Colon (tissue), 2 donors: ENCODE measurements around the gene PPAT.
A peak's percentile ranks its signal among the peaks of the same experiment; 100 is the strongest.
"Not testable (repeated sequence)": the region's sequence is repeated elsewhere in the genome, so short reads cannot be mapped to it uniquely, and the experiment has no call there.

Experiments
- FAIRE-seq: peaks from 2 replicates; lab custom pipeline; 2012; peaks lifted over from hg19 to GRCh38; lab: Jason Lieb, UNC
- donor health status: control.
- donor health status: control.

The PPAT gene

GRCh38 chr4:56435140-56435926 is at the start of gene PPAT:
TSS of gene PPAT (minus strand) at chr4:56435615. CDS start at chr4:56435477, 138 bp downstream.
- FAIRE-seq, result peak; percentile 5

- FAIRE-seq, result no peak
Measured at GRCh38 chr4:56480691-56481090, 45.3 kb upstream of the PPAT start.

- FAIRE-seq, result no peak
Measured at GRCh38 chr4:56477192-56477702, 41.8 kb upstream of the PPAT start.

GRCh38 chr4:56475917-56476316 is 40.5 kb upstream of the PPAT start:
- no peak for FAIRE-seq

DNA sequence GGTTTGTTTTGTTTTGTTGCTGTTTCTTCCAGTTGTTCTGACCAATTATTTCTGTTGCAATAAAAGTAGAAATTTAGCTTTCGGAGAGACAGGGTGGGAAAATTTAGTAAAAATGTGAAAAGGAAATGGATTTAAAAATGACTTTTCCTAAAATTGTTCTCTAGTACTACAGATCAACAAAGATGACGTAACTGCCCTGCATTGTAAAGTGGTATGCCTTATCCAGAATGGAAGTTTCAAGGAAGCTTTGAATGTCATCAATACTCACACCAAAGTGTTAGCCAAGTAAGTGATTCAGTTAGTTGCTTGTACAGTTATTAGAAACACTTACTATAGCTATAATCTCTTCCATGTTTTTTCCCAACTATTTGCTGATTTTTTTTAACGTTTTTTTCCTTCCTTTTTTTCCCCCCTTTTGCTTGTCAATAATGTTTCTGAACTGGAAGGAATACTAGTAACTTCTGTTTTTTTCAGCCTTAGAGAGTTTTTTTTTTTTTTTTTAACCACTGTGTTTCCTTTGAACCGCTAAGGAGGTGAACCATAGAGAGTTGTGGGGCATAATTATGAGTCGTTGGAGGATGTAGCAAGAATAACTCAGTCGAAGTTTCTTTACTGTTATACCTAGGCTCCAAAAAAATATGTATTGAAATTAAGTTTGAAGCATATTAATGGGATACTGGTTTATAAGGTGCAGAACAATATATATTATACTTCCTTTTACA is 34.2 kb upstream of the PPAT start:
- FAIRE-seq, result no peak

- FAIRE-seq, result no peak
Measured at GRCh38 chr4:56468097-56468422, 32.6 kb upstream of the PPAT start.

GRCh38 chr4:56467284-56468096 is 32.1 kb upstream of the PPAT start, which contains the start of gene SRP72:
TSS of gene SRP72 (plus strand) at chr4:56467617. CDS start at chr4:56467636, 19 bp downstream.
- no peak for FAIRE-seq

DNA sequence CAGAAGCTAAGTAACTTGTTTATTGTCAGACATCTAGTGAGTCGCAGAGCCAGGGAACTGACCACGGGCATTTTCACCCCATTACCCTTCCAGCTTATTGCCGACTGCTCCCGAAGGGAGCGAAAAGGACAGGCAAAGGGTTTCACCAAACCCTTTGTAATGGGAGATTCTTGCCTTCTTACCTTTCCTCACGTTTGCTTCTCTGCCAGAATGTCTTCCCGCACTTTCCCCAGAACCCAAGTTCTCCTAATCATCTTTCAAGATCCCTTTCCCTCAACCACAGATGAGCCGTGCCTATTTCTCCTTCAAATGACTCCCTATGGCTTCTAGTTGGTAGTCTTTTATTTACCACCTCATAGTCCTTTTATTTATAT is 31.5 kb upstream of the PPAT start:
- FAIRE-seq, result no peak

DNA sequence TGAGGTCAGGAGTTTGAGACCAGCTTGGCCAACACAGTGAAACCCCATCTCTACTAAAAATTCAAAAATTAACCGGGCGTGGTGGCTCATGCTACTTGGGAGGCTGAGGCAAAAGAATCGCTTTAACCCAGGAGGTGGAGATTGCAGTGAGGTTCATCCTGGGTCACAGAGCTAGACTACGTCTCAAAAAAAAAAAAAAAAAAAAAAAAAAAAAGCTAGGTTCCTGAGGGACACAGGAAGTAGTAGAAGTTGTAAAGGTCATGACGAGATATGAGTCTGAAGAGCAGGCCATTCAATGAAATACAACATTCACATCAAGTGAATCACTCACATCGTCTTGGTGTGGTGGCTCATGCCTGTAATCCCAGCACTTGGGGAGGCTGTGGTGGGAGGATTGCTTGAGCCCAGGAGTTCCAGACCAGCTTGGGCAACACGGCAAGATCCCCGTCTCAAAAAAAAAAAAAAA is 30.9 kb upstream of the PPAT start:
- not testable (repeated sequence) for FAIRE-seq

GRCh38 chr4:56465599-56466295 is 30.3 kb upstream of the PPAT start:
- FAIRE-seq, result no peak

DNA sequence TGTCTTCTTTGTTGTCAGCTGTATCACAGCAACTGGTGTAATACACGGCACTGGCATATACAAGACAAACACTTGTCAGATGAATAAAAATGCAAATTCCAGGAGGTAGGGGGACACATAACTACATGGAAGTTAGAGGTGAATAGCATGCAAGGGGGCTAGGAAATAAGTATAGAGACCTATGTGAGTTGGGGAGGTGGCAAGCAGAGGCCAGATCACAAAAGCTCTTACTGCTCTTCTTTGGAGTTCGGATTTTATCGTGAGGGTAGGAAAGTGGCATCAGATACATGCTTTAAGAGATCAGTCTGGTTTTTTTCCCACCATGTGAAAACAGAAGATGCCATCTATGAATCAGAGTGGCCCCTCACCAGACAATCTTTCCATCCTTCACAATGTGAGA is 29.2 kb upstream of the PPAT start:
- FAIRE-seq, result no peak

GRCh38 chr4:56463711-56464110 is 28.3 kb upstream of the PPAT start:
- no peak for FAIRE-seq

- FAIRE-seq, result no peak
Measured at GRCh38 chr4:56462157-56462556, 26.7 kb upstream of the PPAT start.

GRCh38 chr4:56460085-56460484 is 24.7 kb upstream of the PPAT start:
- FAIRE-seq, result no peak

DNA sequence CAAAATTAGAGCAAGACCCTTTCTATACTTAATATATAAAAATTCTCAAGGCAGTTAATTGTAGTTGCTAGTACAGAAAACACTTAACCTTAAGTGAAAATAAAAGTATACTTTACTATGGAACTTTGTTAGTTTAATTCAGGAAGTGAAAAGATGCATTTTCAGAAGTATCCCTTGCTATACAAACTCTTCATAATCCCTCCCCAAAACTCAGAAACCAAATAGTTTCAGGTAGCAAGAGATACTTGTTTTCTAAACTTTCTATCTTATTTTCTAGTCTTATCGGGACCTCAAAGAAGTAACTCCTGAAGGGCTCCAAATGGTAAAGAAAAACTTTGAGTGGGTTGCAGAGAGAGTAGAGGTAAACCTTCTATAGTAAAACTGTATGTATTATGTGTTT is 14.9 kb upstream of the PPAT start:
- FAIRE-seq, result no peak

DNA sequence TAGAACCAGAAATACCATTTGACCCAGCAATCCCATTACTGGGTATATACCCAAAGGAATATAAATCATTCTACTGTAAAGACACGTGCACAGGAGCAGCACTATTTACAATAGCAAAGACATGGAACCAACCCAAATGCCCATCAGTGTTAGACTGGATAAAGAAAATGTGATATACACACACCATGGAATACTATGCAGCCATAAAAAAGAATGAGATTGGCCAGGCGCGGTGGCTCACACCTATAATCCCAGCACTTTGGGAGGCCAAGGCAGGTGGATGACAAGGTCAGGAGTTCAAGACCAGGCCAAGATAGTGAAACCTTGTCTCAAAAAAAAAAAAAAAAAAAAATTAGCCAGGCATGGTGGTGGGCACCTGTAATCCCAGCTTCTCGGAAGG is 14.1 kb upstream of the PPAT start:
- FAIRE-seq, result not testable (repeated sequence)

DNA sequence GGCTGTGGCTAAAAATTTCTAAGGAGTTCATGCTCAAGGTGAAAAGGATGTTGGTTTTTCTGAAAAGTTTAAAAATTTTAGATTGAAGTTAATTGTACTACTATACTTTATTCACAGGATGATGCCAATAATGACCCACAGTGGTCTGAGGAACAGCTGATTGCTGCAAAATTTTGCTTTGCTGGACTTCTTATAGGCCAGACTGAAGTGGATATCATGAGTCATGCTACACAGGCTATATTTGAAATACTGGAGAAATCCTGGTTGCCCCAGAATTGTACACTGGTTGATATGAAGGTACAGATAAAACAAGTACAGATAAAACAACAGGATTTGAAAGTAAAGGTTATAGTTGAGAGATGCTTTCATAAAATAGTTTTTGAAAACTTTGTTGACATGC is 12.9 kb upstream of the PPAT start:
- FAIRE-seq, result no peak

DNA sequence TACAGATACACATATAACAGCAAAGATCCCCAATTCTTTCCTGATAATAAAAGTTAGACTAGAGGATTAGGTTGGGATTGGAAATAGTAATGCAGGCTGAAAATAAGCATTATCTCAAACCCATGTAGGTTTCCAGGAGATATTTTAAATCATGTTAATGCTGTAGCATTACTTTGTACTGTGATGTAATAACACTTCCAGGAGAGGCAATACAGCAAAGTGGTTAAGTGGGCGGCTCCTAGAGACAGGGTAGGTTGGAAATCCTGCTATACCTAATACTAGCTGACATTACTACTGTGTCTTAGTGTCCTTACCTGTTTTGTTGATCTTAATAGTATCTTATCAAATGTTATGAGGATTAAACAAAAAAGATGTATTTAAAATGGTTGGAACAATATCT is 10.3 kb upstream of the PPAT start:
- FAIRE-seq, result no peak

GRCh38 chr4:56444719-56445118 is 9.3 kb upstream of the PPAT start:
- FAIRE-seq, result no peak

GRCh38 chr4:56440983-56441382 is 5.6 kb upstream of the PPAT start:
- FAIRE-seq, result no peak

DNA sequence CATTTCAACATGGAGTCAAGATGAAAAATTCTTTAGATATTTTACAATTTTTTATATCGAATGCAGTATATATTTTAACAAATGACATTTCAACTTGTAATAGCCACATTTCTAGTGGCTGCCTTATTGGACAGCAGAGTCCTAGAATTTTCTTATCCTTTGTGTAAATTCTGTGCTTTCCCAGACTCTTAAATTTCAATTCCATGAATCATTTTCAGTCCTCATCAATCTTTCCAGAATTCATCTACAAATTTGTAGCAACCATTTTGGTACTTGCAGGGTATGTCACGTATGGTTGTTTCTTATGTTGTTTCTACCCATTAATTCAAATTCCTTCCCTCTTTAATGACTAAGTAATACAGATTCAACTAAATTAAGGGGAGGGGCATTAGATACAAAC is 3.4 kb upstream of the PPAT start:
- FAIRE-seq, result no peak

DNA sequence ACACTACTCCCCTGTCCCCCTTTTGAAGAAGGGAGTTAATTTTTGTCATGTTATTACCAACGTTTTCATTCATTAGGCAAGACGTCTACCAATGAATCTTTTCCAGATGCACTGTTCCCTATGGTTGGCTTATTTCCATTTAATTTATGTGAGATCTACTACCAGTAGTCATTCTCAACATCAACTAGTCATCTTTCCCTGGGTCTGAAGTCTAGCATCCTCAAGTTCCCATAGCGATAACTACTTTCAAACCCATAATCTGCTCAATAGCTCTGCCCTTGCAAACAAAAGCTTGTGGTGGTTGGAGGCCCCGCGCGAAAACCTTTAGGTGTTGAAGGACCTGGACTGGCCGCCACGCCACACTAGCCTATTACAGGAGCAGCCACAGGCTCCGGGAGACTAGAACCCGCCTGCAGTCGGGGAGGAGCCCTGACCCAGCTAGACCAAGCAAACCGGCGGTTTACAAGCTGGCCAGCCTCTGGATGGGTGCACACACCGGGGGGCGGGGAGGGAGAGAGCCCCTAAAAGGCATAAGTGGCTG is 746 bp downstream of the PPAT start:
- no peak for FAIRE-seq
